Upper lobe of right lung (tissue), 1 donor: ENCODE measurements around the gene WWOX. TPM values are rescaled to one million over a fixed set of nuclear protein-coding genes. Genes with fewer than 3 reads are reported as not detected.

ENCODE experiments used
- ATAC-seq: fragments of 200-7000 bp; cut with Tn5 transposase; one replicate; pipeline ENCODE4 v1.9.1; 2020; ENCODE audit warnings: mild to moderate bottlenecking, moderate library complexity
- DNase-seq: peaks from one replicate; pipeline ENCODE4 v3.0.0-alpha.2; 2020
- H3K27ac ChIP-seq: fragments of 200-600 bp; one replicate; pipeline ENCODE4 v1.8.0; 2022
- H3K27me3 ChIP-seq: fragments of 200-600 bp; one replicate; pipeline ENCODE4 v1.8.0; 2022; ENCODE audit warnings: mild to moderate bottlenecking
- H3K36me3 ChIP-seq: fragments of 200-600 bp; one replicate; pipeline ENCODE4 v1.8.0; 2022
- H3K4me1 ChIP-seq: fragments of 200-600 bp; one replicate; pipeline ENCODE4 v1.8.0; 2022
- H3K4me3 ChIP-seq: fragments of 200-600 bp; one replicate; pipeline ENCODE4 v1.8.0; 2022; ENCODE audit warnings: mild to moderate bottlenecking
- H3K9me3 ChIP-seq: fragments of 200-600 bp; one replicate; pipeline ENCODE4 v1.8.0; 2022
- CTCF ChIP-seq: fragments of 200-600 bp; IDR thresholded peaks from one replicate; pipeline ENCODE4 v1.8.0; 2022; ENCODE audit warnings: antibody characterized with exemption
- intact Hi-C: fragments of 100-400 bp; cut with DNase I; formaldehyde crosslinking; loops from one replicate; pipeline ENCODE4 v1.11.0; 2022
- total RNA-seq: library from RNA; stranded (reverse); fragmentation: NEBNext Ultra II Directional; extraction: Animal tissue kit (Norgen Biotek cat#: 25700); gene quantifications from one replicate; pipeline ENCODE4 v1.2.1, GENCODE V29; 2021
- donor health status: DM: no; HTN: yes; CAD: no; lungs with severe emphysema.

WWOX gene
- total RNA-seq, 1 donor from 2014 or later: 17.0 TPM

DNA sequence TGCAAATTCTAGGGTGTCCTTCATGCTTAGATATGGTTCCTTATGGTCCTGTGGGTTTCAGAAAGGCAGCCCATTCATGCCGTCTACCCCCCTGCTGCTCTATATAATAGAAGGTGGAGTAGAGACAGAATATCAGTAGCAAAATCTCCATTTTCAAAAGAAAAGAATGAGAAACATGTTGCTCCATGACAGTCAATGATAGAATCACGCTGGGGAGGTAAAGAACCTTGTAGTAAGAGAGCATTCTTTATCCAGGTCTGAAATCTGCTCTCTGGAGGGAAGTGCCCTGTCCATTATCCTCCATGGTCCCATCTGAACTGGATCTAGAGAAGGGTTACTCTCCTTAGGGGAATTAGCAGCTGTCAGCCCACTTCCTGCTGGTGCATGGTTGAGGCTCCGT, 272.8 kb downstream of the WWOX start:
- no peak for TF ChIP-seq CTCF
- peaks cover 4% of the 10 kb centered on the region for H3K4me1 ChIP-seq
- no peak overlapping the region for H3K4me3 ChIP-seq
- no peak overlapping the region for H3K27ac ChIP-seq
- no peaks in the 10 kb centered on the region for H3K9me3 ChIP-seq
- H3K27me3 ChIP-seq: no peaks in the 10 kb centered on the region
- no peak for DNase-seq
- no peaks in the 10 kb centered on the region for H3K36me3 ChIP-seq
- ATAC-seq: no peak
- intact Hi-C loops: no loop called here

GRCh38 chr16:78375055-78375679, 275.7 kb downstream of the WWOX start:
- Histone ChIP-seq H3K9me3 (no peaks in the 10 kb centered on the region), H3K36me3 (no peaks in the 10 kb centered on the region), H3K4me1 (peaks cover 4% of the 10 kb centered on the region), H3K27me3 (no peaks in the 10 kb centered on the region), H3K27ac (no peak overlapping the region), H3K4me3 (no peak overlapping the region)
- TF ChIP-seq CTCF: no peak
- intact Hi-C loops: no loop called here
- ATAC-seq (no peak), DNase-seq (no peak)

GRCh38 chr16:78376452-78376851, 277.0 kb downstream of the WWOX start:
- TF ChIP-seq CTCF: no peak
- H3K4me1 ChIP-seq: peaks cover 4% of the 10 kb centered on the region
- no peak overlapping the region for H3K4me3 ChIP-seq
- H3K27me3 ChIP-seq: no peaks in the 10 kb centered on the region
- no peak overlapping the region for H3K27ac ChIP-seq
- no peak for DNase-seq
- H3K9me3 ChIP-seq: no peaks in the 10 kb centered on the region
- intact Hi-C loops: no loop called here
- no peaks in the 10 kb centered on the region for H3K36me3 ChIP-seq
- ATAC-seq: no peak

GRCh38 chr16:78377312-78377711, 277.9 kb downstream of the WWOX start:
- ATAC-seq: no peak
- H3K4me1 ChIP-seq: peaks cover 4% of the 10 kb centered on the region
- no peak overlapping the region for H3K4me3 ChIP-seq
- intact Hi-C loops: no loop called here
- no peak overlapping the region for H3K27ac ChIP-seq
- no peaks in the 10 kb centered on the region for H3K9me3 ChIP-seq
- no peak for DNase-seq
- no peaks in the 10 kb centered on the region for H3K36me3 ChIP-seq
- no peaks in the 10 kb centered on the region for H3K27me3 ChIP-seq
- no peak for TF ChIP-seq CTCF

DNA sequence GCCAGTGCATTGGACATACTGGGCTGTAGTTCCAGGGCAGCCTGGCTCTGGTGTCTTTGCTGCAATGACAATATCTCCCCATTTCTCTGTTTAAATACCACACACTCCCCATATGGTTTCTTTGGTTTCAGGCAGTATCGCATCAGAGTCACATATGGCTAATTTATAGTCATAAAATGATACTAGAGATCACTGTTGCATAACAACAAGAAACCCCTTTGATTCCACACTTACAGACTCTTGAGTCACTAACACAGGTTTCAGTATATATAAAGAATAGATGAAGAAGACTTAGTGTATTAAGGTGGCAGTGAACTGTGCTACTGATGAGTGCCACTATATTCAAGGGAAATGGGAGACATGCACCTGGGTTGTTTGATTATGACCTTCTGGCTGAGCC, 281.6 kb downstream of the WWOX start:
- ATAC-seq (no peak), DNase-seq (no peak)
- TF ChIP-seq CTCF: no peak
- Histone ChIP-seq H3K27me3 (no peaks in the 10 kb centered on the region), H3K27ac (no peak overlapping the region), H3K4me1 (peaks cover 10% of the 10 kb centered on the region), H3K9me3 (no peaks in the 10 kb centered on the region), H3K4me3 (no peak overlapping the region), H3K36me3 (no peaks in the 10 kb centered on the region)
- intact Hi-C loops: no loop called here

- Histone ChIP-seq H3K27me3 (no peaks in the 10 kb centered on the region), H3K27ac (no peak overlapping the region), H3K9me3 (no peaks in the 10 kb centered on the region), H3K4me3 (no peak overlapping the region), H3K36me3 (no peaks in the 10 kb centered on the region), H3K4me1 (peaks cover 7% of the 10 kb centered on the region)
- intact Hi-C loops: no loop called here
- no peak for ATAC-seq
- TF ChIP-seq CTCF: no peak
- no peak for DNase-seq
These were observed 283.7 kb downstream of the WWOX start for GRCh38 chr16:78383118-78383517.
